Natural killer cell (primary cell): ENCODE data around the gene TPP2. TPM values are rescaled to one million over a fixed set of nuclear protein-coding genes. Genes with fewer than 3 reads are reported as not detected.

Experiments used
- ATAC-seq, 3 donors: fragments of 150-1000 bp in 2 of 3; fragments of 200-7000 bp in 1 of 3; cut with Tn5 transposase; 1 replicate in 1 of 3; 2 replicates in 2 of 3; pipeline ENCODE4 v1.10.0; 2021; ENCODE audit warnings: mild to moderate bottlenecking in 2 of 3, moderate library complexity in 2 of 3
- DNase-seq, 2 donors: peaks; one replicate each; pipeline versions ENCODE4 v3.0.0 to v3.0.0-alpha.2; 2013 to 2021; ENCODE audit warnings: mixed read lengths in 1 of 2
- H3K27ac ChIP-seq: one replicate; pipeline ENCODE4 v1.5.1; 2013; ENCODE audit warnings: mild to moderate bottlenecking, low read length
- H3K27me3 ChIP-seq: one replicate; pipeline ENCODE4 v1.6.1; 2013; ENCODE audit warnings: low read length; ENCODE audit not compliant: control insufficient read depth, insufficient read depth
- H3K36me3 ChIP-seq: one replicate; pipeline ENCODE4 v1.6.1; 2013; ENCODE audit warnings: low read length; ENCODE audit not compliant: control insufficient read depth, insufficient read depth
- H3K4me1 ChIP-seq: one replicate; pipeline ENCODE4 v1.6.1; 2013; ENCODE audit warnings: low read length; ENCODE audit not compliant: control insufficient read depth, insufficient read depth
- H3K4me3 ChIP-seq: one replicate; pipeline ENCODE4 v1.5.1; 2013; ENCODE audit warnings: low read length
- H3K9me3 ChIP-seq: one replicate; pipeline ENCODE4 v1.6.1; 2013; ENCODE audit warnings: low read length; ENCODE audit not compliant: control insufficient read depth, insufficient read depth
- H3K27ac Mint-ChIP-seq, 2 donors: one replicate each; pipeline ENCODE4 v1.8.0; 2022; ENCODE audit warnings: mild to moderate bottlenecking in 2 of 2, mixed read lengths in 2 of 2, moderate library complexity in 1 of 2
- H3K27me3 Mint-ChIP-seq, 2 donors: one replicate each; pipeline ENCODE4 v1.8.0; 2022; ENCODE audit warnings: low read depth in 2 of 2, mixed read lengths in 2 of 2
- H3K36me3 Mint-ChIP-seq: one replicate; pipeline ENCODE4 v1.8.0; 2022; ENCODE audit warnings: mixed read lengths
- H3K4me1 Mint-ChIP-seq, 2 donors: one replicate each; pipeline ENCODE4 v1.8.0; 2022; ENCODE audit warnings: mixed read lengths in 2 of 2
- H3K4me3 Mint-ChIP-seq: one replicate; pipeline ENCODE4 v1.8.0; 2022; ENCODE audit warnings: mild to moderate bottlenecking, moderate library complexity, mixed read lengths
- H3K9me3 Mint-ChIP-seq, 2 donors: one replicate each; pipeline ENCODE4 v1.8.0; 2022; ENCODE audit warnings: mixed read lengths in 2 of 2
- WGBS: methylation state at CpG from one replicate; pipeline ENCODE4 v1.1.7; 2013; ENCODE audit warnings: missing lambda C conversion rate; ENCODE audit not compliant: insufficient coverage; 5-methylcytosine and 5-hydroxymethylcytosine counted together
- intact Hi-C: fragments of 100-400 bp; cut with micrococcal nuclease; formaldehyde crosslinking; loops from one replicate; pipeline ENCODE4 v1.14.2; 2022
- total RNA-seq, 4 donors: library from RNA; stranded (reverse); fragments of 120-200 nt in 1 of 4; gene quantifications; one replicate each; pipeline versions ENCODE4 v1.2.3 to v1.2.4, GENCODE V29; 2013 to 2022
- TF ChIP-seq, protein P1 (sequence below): fragments of 200-600 bp; IDR thresholded peaks from one replicate; pipeline ENCODE4 v1.8.0; 2022; ENCODE audit warnings: antibody characterized with exemption

TPP2 gene
- total RNA-seq, 3 donors from 2014 or later (not counting 1 experiment from before 2014, with no cell fraction given): 128 to 147 (median 136) TPM

DNA sequence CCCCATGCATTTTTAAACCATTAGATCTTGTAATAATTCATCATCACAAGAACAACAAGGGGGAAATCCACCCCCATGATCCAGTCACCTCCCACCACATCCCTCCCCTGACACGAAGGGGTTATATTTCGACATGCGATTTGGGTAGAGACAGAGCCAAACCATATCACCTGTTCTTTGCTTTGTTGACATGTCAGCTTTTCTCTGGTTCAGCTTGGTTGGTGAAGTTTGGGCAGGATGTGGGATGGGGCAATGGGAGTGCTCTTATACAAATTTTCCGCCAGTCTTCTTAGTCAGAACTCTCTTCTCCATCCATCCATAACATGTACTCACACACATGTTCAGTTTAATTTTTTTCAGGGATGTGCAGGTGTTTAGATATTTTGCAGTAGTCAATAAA, 12.9 kb downstream of the TPP2 start:
- no peak overlapping the region for H3K27ac ChIP-seq
- peaks cover 5% of the 10 kb centered on the region for H3K4me1 ChIP-seq
- no peaks in the 10 kb centered on the region for H3K27me3 Mint-ChIP-seq
- H3K4me3 ChIP-seq: no peak overlapping the region
- no peaks in the 10 kb centered on the region for H3K9me3 Mint-ChIP-seq
- H3K4me1 Mint-ChIP-seq: peaks cover 52 to 54% of the 10 kb centered on the region in 2 donors
- ATAC-seq (peak in 1 of 3 donors; percentile 21), DNase-seq (peak in 1 of 2 donors; percentile 27)
- H3K27me3 ChIP-seq: no peaks in the 10 kb centered on the region
- TF ChIP-seq, protein P1, sequence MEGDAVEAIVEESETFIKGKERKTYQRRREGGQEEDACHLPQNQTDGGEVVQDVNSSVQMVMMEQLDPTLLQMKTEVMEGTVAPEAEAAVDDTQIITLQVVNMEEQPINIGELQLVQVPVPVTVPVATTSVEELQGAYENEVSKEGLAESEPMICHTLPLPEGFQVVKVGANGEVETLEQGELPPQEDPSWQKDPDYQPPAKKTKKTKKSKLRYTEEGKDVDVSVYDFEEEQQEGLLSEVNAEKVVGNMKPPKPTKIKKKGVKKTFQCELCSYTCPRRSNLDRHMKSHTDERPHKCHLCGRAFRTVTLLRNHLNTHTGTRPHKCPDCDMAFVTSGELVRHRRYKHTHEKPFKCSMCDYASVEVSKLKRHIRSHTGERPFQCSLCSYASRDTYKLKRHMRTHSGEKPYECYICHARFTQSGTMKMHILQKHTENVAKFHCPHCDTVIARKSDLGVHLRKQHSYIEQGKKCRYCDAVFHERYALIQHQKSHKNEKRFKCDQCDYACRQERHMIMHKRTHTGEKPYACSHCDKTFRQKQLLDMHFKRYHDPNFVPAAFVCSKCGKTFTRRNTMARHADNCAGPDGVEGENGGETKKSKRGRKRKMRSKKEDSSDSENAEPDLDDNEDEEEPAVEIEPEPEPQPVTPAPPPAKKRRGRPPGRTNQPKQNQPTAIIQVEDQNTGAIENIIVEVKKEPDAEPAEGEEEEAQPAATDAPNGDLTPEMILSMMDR: no peak
- H3K36me3 ChIP-seq: peaks cover 57% of the 10 kb centered on the region
- H3K4me3 Mint-ChIP-seq: no peak overlapping the region
- H3K9me3 ChIP-seq: no peaks in the 10 kb centered on the region
- intact Hi-C loops: no loop called here
- H3K27ac Mint-ChIP-seq: peak overlapping the region; percentile 40 to 78
- H3K36me3 Mint-ChIP-seq: peaks cover 21% of the 10 kb centered on the region
- 90% methylated on average over 3 of the region's 4 CpGs for WGBS

DNA sequence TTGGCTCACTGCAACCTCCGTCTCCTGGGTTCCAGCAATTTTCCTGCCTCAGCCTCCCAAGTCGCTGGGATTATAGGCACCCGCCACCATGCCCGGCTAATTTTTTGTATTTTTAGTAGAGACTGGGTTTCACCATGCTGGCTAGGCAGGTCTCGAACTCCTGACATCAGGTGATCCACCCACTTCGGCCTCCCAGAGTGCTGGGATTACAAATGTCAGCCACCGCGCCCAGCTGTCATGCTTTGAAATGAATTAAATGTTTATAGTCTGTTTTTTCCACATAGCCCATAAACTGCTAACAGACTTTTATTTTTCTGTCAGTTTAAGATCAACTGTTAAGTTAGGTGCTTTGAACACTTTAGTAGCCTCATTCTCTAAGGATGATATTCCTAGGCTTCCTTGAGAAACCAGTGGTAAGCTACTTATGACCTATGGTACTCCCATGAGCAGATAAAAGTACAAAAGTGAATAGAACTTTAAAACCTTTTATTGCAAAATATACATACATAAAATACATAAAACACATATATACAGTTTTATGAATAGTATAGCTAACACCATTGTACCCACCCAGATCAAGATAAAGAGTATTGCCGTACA, 13.6 kb downstream of the TPP2 start:
- peaks cover 21% of the 10 kb centered on the region for H3K36me3 Mint-ChIP-seq
- H3K9me3 Mint-ChIP-seq: no peaks in the 10 kb centered on the region
- peaks cover 55% of the 10 kb centered on the region for H3K36me3 ChIP-seq
- no peak overlapping the region for H3K4me3 Mint-ChIP-seq
- H3K9me3 ChIP-seq: no peaks in the 10 kb centered on the region
- 97% methylated on average over 7 of the region's 9 CpGs for WGBS
- no peaks in the 10 kb centered on the region for H3K27me3 Mint-ChIP-seq
- H3K4me1 ChIP-seq: no peaks in the 10 kb centered on the region
- peak overlapping the region; percentile 40 to 78 for H3K27ac Mint-ChIP-seq
- H3K4me1 Mint-ChIP-seq: peaks cover 45 to 48% of the 10 kb centered on the region in 2 donors
- no peak overlapping the region for H3K27ac ChIP-seq
- no peaks in the 10 kb centered on the region for H3K27me3 ChIP-seq
- ATAC-seq (no peak), DNase-seq (no peak)
- TF ChIP-seq, protein P1: no peak
- no peak overlapping the region for H3K4me3 ChIP-seq
- intact Hi-C loops: no loop called here

DNA sequence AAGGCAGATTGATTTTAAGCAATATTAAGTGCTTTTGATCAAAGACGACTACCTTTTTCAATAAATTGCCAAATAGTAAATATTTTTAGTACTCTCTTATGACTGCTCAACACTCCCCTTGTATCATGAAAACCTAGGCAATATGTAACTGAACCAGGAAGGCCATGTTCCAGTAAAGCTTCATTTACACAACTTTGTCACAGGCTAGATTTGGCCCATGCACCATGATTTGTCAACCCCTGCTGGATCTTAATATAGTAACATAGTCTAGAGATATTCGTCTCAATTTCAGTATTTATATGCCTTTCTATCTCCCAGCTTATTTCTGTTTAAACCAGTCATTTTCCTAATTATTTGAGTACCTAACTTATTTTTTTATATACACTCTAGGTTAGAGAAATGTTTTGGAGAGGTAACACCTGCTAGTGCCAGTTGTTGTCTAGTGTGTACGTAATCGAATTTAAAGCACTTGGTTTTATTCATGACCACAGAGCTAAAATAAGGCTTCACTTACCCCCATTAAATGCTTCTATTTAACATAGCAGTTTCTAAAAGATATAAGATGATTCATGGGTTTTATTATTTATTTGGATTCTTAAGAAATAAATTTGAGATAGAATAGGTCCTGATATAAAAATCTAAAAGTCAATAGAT, 21.0 kb downstream of the TPP2 start:
- WGBS: 100% methylated on average over 1 of the region's 4 CpGs
- peaks cover 16 to 20% of the 10 kb centered on the region in 2 donors for H3K4me1 Mint-ChIP-seq
- H3K9me3 Mint-ChIP-seq: no peaks in the 10 kb centered on the region
- TF ChIP-seq, protein P1: no peak
- no peaks in the 10 kb centered on the region for H3K27me3 Mint-ChIP-seq
- Histone ChIP-seq H3K4me1 (no peaks in the 10 kb centered on the region), H3K27me3 (no peaks in the 10 kb centered on the region), H3K36me3 (peaks cover 71% of the 10 kb centered on the region), H3K9me3 (no peaks in the 10 kb centered on the region), H3K27ac (no peak overlapping the region), H3K4me3 (no peak overlapping the region)
- intact Hi-C loops: no loop called here
- H3K4me3 Mint-ChIP-seq: no peak overlapping the region
- peaks cover 8% of the 10 kb centered on the region for H3K36me3 Mint-ChIP-seq
- ATAC-seq: no peak
- DNase-seq: no peak
- no peak overlapping the region for H3K27ac Mint-ChIP-seq
